H4 (cell line): ENCODE data around the gene ZNF697. TPM values are rescaled to one million over a fixed set of nuclear protein-coding genes. Genes with fewer than 3 reads are reported as not detected.

Experiments used
- DNase-seq: peaks from one replicate; pipeline ENCODE4 v3.0.0-alpha.2; 2015; ENCODE audit warnings: low spot score
- total RNA-seq: library from RNA; depleted of rRNA; stranded (reverse); fragments of >200 nt; shearing (Covaris generic); gene quantifications from 2 replicates; pipeline ENCODE4 v1.2.3, GENCODE V29; 2014; rRNA removed

ZNF697 gene
- total RNA-seq: 5.3 and 6.2 TPM in 2 replicates

- peak; percentile 98 for DNase-seq
Observed at GRCh38 chr1:119647734-119648619, at the start of gene ZNF697. Gene ZNF697, minus strand, starts transcription at chr1:119648266. Its CDS starts 22,166 bp downstream, at chr1:119626100.

GRCh38 chr1:119697598-119697997 lies 49.5 kb upstream of the ZNF697 start:
- DNase-seq: no peak

- DNase-seq: peak; percentile 30
Observed at GRCh38 chr1:119696863-119697262, 48.8 kb upstream of the ZNF697 start.

- DNase-seq: no peak
Observed at GRCh38 chr1:119689511-119689910, 41.4 kb upstream of the ZNF697 start.

- DNase-seq: no peak
Observed at GRCh38 chr1:119688810-119689209, 40.7 kb upstream of the ZNF697 start.

- DNase-seq: no peak
Observed at GRCh38 chr1:119687434-119688079, 39.5 kb upstream of the ZNF697 start.

GRCh38 chr1:119686661-119687060 lies 38.6 kb upstream of the ZNF697 start:
- DNase-seq: no peak

- DNase-seq: no peak
Observed at GRCh38 chr1:119683893-119684292, 35.8 kb upstream of the ZNF697 start.

GRCh38 chr1:119682141-119682540 lies 34.1 kb upstream of the ZNF697 start:
- DNase-seq: no peak

- DNase-seq: no peak
Observed at GRCh38 chr1:119681560-119681959, 33.5 kb upstream of the ZNF697 start.

- DNase-seq: no peak
Observed at GRCh38 chr1:119680723-119681122, 32.7 kb upstream of the ZNF697 start.

- DNase-seq: no peak
Observed at GRCh38 chr1:119680193-119680592, 32.1 kb upstream of the ZNF697 start.

- DNase-seq: no peak
Observed at GRCh38 chr1:119679223-119679622, 31.2 kb upstream of the ZNF697 start.

GRCh38 chr1:119676571-119677206 lies 28.6 kb upstream of the ZNF697 start:
- no peak for DNase-seq

GRCh38 chr1:119675349-119676345 lies 27.6 kb upstream of the ZNF697 start:
- DNase-seq: peak; percentile 86

- DNase-seq: peak; percentile 97
Observed at GRCh38 chr1:119674835-119675289, 26.8 kb upstream of the ZNF697 start.

GRCh38 chr1:119674111-119674526 lies 26.1 kb upstream of the ZNF697 start:
- no peak for DNase-seq

- no peak for DNase-seq
Observed at GRCh38 chr1:119673171-119673940, 25.3 kb upstream of the ZNF697 start.

- no peak for DNase-seq
Observed at GRCh38 chr1:119670898-119671297, 22.8 kb upstream of the ZNF697 start.

GRCh38 chr1:119667173-119667572 lies 19.1 kb upstream of the ZNF697 start:
- no peak for DNase-seq
